HuH-7.5 (cell line): ENCODE measurements around the gene MYCL.
"Not testable (repeated sequence)": the region's sequence is repeated elsewhere in the genome, so short reads cannot be mapped to it uniquely, and the experiment has no call there.

Experiments used
- DNase-seq: peaks from one replicate; pipeline ENCODE4 v3.0.0; 2011; ENCODE audit warnings: low spot score

Gene MYCL

DNA sequence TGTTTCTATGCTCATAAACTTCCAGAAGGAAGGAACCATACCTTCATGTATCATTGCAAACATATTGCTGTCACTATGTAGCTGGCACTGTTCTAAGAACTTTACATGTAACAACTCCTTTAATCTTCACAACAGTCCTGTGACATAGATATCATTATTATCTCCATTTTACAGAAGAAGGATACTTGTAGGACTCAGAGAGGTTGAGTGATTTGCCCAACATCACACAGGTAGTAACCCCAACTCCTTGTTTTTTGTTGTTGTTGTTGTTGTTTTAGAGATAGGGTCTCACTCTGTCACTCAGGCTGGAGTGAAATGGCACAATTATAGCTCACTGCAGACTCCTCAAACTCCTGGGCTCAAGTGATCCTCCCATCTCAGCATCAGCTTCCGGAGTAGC lies 10.8 kb downstream of the MYCL start:
- DNase-seq: no peak

DNA sequence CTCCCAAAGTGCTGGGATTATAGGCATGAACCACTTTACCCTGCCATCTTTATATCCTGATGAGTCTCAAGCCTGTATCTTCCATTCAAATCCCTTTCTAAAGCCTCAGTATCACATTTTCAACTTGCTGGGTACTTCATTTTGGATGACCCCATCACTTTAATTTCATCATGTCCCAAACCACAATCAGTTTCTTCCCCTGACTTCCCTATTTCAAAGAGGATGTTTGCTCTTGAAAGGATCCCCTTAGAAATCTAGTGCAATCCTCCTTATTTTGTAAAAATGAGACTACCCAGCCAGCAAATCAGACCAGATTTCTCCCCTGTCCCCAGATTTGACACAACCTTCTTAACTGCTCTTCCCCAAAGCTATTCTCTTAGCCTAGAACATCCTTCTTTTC lies 11.4 kb downstream of the MYCL start:
- no peak for DNase-seq

DNA sequence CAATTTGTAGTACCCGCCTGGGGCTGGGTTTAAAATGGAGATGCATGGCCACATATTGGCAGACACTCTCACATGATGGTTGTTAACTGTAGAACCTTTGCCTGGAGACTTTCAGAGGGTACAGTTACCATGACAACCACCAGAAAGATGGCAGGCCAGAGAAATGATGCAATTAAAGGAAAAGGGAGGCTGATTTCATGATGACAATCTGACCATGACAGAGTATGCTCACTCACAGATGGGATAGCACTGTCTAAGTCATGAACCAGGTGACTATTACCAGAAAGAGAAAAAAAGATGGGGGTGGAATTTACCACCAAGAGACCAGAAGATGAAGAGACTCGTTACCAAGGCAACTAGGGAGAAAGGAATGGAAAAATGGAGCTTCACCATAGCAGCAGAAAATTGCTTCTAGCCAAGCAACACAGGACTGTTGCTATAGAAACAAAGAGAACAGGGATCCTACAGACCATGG lies 14.9 kb downstream of the MYCL start:
- DNase-seq: no peak

DNA sequence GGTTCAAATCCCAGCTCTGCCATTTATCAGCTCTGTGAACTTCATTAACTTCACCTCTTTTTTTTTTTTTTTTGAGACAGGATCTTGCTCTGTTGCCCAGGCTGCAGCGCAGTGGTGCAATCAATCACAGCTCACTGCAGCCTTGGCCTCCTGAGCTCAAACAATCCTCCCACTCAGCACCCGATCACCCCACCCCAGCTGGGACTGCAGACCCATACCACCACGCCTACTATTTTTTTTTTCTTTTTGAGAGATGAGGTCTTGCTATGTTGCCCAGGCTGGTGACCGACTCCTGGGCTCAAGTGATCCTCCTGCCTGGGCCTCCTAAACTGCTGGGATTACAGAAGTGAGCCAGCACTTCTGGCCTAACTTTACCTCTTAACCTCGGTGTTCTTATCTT lies 16.2 kb downstream of the MYCL start:
- no peak for DNase-seq

DNA sequence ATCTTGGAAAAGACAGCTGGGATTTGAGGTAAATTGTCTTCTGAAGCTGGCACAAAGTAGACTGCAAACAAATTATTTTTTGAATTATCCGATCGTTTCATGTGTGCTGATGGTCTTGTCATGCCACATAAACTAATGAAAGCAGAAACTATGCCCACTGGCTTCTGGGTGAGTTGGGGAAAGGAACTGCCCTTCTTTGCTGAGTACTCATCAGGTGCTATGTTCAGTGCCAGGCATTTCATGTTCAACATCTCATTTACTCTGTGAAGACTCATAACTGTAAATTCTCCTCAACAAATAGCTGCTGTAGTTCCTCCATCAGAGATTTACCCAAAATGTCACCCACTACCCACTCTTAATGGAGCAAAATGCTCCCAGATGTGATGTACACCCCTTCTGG lies 19.6 kb downstream of the MYCL start:
- DNase-seq: no peak

DNA sequence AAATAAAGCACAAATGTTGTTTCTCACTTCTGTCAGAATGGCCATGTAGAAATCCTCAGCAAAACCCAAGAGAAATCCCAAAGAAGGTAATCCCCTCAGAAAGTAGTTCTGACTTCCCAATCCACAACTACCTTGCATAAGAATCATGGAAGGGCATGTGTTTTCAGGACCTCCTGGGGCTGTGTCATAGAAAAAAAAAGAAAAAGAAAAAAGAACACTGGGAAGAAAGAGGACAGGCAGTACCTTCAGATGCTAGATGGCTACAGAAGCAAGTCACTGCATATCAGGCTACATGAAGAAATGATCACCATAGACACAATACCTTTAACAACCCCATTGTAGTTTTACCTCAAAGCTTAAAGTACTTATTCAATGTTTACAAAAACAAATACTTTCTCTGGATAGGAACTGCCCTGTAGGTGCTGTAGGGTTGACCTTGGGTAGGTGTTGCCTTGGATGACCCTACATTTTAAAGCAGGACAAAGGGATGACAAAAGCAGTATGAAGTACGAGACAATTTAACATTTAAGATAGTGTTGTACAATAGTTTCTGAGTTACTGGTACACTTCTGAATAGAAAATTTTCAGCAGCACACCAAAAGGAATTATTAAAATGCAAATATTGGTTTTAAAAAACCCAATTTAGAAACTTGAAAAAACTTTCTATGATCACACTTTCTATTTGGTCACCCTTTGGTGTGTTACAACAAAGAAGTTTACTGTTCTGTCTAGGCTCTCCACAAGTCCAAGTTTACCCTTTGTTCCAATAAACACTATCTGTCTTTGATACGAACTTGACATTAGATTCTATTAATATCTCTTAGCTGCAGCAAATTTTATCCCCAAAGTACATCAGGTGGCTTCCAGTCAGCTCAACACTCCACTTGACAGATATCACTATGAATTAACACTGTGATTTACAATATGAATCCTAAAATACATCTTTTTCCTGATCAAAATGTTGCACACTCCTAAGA lies 23.4 kb downstream of the MYCL start:
- no peak for DNase-seq

DNA sequence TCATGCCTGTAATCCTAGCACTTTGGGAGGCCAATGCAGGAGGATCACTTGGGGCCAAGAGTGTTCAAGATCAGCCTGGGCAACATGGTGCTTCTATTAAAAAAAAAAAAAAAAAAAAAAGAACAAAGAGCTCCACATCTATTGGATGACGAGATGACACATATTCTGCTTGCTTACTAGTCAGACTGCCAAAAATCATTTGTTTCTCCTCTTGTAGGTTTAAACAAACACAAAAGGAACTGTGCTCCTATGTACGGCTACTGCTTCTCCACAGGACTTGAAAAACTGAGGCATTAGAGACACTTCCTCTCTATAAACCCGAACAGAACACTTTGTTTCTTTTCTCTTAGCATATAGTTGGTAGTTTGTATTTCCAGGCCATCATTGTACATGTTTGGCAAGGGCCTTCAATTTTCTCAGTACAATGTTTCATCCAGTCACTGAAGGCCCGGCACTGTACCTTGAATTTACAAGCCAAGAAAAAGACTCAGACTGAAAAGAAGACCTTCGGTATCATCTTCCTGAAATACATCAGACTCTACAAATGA lies 24.4 kb downstream of the MYCL start:
- DNase-seq: no peak

DNA sequence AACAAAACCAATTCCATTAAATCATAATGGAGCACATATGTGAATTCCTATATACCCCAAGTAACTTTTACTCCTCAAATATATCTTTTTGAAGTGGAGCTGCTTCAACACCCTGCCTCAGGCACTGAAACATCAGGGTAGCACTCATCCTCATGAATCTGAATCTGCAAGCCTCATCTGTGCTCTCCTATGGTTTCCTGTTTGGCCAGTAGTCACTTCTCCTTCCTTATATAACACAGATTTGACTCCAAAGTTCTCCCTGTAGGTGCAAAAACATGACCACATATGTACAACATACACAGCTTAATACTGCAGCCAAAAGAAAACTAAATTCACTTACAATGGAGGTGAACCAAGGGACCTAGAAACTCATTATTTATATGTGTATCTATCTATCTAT lies 25.6 kb downstream of the MYCL start:
- DNase-seq: no peak

DNA sequence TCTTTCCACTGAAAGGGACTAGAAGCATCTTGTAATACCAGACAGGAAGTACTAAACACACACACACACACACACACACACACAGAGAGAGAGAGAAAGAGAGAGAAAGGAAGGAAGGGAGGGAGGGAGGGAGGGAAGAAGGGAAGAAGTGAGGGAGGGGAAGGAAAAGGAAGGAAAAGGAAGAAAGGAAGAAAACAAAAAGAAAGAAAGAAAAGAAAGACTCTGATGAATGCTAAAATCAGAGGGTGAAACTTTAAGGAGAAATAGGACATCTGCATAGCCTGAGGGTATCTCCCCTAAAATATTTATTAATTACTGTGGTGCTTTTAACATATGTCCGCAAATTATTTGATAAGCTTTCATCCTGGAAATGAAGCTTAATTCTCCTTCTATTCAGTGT lies 29.0 kb downstream of the MYCL start:
- no peak for DNase-seq

DNA sequence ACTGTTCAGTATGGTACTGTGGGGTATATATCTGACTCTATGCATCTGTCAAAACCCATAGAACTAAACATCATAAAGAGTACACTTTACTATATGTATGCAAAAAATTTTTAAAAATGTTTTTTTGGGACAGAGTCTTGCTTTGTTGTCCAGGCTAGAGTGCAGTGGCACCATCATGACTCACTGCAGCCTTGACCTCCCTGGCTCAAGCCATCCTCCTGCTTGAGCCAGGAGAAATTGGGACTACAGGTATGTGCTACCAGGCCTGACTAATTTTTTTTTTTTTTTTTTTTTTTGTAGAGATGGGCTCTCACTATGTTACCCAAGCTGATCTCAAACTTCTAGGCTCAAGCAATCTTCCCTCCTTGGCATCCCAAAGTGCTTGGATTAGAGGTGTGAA lies 29.9 kb downstream of the MYCL start:
- no peak for DNase-seq

DNA sequence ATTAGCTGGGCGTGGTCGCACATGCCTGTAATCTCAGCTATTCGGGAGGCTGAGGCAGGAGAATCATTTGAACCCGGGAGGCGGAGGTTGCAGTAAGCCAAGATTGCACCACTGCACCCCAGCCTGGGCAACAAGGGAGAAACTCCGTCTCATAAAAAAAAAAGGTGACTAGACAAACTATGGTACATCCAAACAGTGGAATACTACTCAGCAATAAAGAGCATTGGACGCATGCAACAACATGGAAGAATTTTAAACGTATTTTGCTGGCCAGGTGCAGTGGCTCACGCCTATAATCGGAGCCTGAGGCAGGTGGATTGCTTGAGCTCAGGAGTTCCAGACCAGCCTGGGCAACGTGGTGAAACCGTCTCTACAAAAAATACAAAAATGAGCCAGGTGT lies 30.7 kb downstream of the MYCL start:
- DNase-seq: not testable (repeated sequence)

DNA sequence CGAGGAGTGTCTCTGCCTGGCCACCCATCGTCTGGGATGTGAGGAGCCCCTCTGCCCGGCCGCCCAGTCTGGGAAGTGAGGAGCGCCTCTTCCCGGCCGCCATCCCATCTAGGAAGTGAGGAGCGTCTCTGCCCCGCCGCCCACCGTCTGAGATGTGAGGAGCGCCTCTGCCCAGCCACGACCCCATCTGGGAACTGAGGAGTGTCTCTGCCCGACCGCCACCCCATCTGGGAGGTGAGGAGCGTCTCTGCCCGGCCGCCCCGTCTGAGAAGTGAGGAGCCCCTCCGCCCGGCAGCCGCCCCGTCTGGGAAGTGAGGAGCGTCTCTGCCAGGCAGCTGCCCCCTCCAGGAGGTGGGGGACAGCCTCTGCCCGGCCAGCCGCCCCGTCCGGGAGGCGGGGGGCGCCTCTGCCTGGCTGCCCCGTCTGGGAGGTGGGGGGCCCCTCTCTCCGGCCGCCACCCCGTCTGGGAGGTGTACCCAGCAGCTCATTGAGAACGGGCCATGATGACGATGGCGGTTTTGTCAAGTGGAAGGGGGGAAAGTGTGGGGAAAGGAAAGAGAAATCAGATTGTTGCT lies 32.1 kb downstream of the MYCL start:
- not testable (repeated sequence) for DNase-seq

DNA sequence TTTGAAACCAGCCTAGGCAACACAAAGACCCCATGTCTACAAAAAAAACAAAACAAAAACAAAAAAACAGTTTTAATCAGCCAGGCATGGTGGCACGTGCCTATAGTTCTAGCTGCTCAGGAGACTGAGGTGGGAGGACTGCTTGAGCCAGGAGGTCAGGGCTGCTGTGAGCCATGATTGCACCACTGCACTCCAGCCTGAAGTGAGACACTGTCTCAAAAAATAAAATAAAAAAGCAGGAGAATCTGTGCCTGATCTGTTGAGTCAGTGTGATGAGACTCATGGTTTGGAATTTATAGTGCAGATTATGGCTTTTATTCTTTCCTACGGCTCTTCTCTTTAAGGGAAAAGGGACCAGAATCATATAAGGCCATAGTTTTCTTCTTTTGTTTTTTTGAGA lies 35.0 kb downstream of the MYCL start:
- DNase-seq: no peak

DNA sequence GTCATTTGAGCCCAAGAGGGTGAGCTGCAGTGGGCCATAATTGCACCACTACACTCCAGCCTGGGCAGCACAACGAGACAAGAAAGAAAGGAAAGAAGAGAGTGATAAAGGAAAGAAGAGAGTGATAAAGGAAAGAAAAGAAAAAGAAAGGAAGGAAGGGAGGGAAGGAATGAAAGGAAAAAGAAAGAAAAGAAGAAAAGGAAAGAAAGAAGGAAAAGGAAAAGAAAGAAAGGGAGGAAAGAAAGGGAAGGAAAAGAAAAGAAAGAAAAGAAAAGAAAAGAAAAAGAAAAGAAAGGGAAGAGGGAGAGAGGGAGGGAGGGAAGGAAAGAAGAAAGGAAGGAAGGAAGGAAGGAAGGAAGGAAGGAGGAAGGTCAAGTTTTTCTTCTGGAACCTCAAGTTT lies 36.0 kb downstream of the MYCL start:
- no peak for DNase-seq

DNA sequence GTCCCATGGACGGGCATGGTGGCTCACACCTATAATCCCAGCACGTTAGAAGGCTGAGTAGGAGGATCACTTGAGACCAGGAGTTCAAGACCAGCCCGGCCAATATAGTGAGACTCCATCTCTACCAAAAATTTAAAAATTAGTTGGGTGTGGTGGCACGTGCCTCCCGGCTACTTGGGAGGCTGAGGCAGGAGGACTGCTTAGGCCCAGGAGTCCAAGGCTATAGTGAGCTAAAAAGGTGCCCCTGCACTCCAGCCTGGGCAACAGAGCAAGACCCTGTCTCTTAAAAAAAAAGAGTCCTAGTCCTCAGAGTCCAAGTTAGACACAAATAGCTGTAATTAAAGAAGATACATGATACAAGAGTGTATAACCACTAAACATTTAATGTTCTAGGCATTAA lies 38.5 kb downstream of the MYCL start:
- no peak for DNase-seq

DNA sequence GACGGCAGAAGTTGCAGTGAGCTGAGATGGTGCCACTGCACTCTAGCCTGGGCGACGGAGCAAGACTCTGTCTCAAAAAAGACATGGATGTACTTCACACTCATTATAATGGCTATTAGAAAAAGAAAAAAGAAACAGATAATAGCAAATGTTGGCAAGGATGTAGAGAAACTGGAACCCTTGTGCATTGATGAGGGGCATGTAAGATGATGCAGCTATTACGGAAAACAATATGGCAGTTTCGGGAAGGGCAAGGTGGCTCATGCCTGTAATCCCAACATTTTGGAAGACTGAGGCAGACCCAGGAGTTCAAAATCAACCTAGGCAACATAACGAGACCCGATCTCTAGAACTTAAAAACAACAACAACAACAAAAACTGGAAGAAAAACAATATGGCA lies 40.7 kb downstream of the MYCL start:
- DNase-seq: no peak

DNA sequence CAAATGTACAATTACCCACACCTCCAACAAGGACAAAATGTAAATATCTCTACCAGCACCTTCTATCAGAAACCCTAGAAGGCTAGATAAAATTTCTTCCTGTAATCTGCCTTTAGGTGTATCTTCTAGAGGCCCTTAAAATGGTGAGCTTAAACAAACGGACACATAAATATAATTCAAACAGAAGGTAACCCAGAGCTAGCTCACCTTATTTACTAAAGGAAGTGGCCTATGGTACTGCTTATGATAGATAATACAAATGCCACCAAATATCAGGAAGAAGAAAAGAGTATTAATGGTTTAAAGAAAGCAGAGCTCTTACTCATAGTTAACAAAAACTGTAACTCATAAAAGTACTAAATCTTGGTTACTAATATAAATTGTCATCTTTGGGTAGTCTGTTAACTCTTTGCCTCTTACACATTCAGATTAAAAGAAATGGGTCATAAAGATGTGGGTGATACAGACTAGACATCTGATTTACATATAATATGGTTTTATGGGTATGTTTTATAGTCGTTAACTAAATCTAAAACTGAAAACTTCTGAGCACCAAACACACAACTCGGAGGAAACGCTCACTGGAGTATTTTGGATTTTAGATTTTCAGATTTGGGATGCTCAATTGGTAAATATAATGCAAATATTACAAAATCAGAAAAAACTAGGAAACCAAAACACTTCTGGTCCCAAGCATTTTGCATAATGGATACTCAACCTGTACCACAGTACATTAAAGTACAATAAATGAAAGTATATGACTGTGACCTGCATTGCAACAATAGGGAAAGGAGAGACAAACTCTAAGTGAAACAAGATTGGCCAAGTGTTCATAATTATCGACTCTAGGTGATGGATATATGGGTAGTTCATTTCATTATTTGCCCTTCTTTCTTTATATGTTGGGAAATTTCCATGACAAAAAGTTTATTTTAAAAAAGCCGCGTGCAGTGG lies 41.6 kb downstream of the MYCL start:
- DNase-seq: no peak

DNA sequence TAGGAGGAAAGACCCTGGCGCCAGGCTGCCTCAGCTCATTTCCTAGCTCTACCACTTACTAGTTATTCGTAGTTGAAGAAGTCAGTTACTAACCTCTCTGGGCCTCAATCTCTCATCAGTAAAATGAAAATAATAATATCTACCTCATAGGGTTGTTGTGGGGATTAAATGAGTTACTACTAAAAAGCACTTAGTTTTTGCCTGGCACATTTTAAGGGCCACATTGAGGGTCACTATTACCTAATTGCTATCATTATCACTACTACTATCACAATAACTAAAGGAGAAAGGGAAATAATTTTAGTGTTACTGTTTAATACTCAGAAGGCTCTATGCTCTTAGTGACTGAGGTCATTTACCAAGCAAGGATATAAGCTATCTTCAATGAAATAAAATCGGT lies 43.4 kb downstream of the MYCL start:
- DNase-seq: no peak

DNA sequence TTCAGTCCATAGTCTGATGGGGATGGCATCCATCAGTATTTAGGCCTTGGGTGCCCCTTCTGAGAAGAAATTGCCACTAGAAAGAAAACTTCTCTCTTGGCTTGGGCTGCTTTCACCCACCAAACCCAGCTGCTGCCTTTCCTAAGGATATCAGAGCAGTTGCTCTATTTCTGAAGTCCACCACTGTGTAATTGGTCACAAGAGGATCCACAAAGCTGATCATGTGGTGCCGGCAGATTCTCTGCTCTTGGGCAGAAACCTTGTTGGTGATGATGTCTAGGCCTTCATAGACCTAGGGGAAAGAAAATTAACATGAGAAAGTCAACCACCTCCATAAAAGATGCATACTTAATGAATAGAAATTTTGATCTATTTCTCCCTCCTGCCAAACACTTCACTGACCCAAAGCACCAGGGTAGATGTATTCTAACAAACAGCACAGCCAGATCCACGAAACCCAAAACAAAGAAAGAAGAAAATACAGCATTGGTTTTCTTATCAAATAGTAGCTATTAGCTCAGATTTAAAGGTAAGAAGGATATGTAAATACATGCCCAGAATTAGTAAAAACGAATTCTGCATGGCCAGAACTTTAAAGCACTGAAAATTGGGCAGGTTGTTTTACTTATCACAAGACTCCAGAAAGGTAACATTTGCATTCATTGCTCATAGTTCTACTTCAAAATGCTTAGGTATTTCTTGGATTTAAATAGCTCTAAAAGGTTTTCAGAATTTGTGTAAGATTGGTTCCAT lies 44.4 kb downstream of the MYCL start:
- no peak for DNase-seq

DNA sequence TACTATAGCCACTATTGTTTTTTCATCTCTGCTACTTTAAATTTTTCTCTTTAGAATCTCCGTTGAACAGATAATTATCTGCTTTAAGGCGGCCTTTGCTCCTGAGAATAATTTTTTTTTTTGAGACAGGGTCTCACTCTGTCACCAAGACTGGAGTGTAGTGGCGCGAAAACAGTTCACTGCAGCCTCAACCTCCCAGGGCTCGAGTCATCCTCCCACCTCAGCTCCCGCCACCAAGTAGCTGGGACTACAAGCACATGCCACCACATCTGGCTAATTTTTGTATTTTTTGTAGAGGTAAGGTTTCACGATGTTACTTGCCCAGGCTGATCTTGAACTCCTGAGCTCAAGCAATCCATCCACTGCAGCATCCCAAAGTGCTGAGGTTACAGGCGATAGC lies 47.0 kb downstream of the MYCL start:
- no peak for DNase-seq

DNA sequence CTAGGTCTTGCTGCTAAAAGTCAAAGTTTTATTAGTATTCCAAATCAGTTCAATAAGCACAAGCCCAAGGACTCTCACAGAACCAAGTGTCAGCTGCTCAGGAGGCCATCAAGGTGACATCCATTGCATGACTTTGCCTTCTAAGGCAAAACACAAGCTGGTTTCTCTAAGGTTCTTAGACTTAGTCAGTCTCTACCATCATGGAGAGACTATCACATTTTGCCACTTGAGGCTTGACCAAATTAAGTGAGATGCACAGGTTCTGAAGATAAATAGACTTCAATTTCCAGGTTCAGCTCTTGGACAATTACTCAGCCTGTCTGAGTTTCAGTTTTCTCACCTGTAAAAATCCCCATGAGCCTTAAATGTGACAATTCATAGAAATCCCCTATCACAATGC lies 47.4 kb downstream of the MYCL start:
- DNase-seq: no peak
